ENCODE results near the gene OARD1.

DNA sequence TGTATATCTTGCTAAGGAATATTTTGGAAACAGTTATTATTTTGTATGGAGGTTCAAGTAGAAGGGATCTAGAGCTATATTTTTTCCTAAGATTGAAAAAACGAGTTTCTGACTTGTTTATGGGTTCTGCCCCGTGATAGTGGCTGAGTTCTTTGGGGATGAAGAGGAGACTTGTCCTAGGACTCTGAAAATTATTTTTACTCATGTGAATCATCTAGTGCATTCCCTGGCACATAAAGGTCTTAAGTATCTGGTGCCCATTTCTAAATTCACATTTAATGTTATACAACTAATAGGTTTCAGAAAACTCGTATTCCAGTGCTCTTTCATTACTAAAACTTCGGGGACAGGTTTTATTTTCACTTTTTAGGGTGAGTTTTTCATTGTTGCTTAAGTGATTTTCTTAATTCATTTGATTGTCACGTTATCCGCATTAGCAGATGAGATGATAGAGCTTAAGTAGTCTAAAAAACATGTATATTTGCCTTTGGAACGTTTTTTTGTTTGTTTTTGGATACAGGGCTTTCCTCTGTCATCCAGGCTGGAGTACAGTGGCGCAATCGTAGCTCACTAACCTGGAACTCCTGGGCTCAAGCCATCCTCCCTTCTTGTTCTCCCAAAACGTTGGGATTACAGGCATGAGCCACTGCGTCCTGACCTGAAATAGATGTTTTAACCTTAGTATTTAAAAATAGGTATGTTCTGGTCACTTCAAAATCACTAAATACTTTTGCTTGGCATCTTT, 2.7 kb upstream of the OARD1 start:
- TF ChIP-seq TARDBP (IDR thresholded peaks at IDR 0.05): no peak
- TF ChIP-seq, protein P1, sequence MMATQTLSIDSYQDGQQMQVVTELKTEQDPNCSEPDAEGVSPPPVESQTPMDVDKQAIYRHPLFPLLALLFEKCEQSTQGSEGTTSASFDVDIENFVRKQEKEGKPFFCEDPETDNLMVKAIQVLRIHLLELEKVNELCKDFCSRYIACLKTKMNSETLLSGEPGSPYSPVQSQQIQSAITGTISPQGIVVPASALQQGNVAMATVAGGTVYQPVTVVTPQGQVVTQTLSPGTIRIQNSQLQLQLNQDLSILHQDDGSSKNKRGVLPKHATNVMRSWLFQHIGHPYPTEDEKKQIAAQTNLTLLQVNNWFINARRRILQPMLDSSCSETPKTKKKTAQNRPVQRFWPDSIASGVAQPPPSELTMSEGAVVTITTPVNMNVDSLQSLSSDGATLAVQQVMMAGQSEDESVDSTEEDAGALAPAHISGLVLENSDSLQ (IDR thresholded peaks at IDR 0.05): no peak
